ENCODE results near the gene SERPINA6. TPM values are rescaled to one million over a fixed set of nuclear protein-coding genes. Genes with fewer than 3 reads are reported as not detected.

SERPINA6 gene
- total and polyA plus RNA-seq, 8 donors, result 0.19 TPM; not detected in 7

- no peak for DNase-seq
- intact Hi-C loops (cut with DNase I; ENCODE audit: low total_unique reads), result no loop called here
- TF ChIP-seq POLR2AphosphoS5 (IDR thresholded peaks at IDR 0.05) (no peak), POLR2A (IDR thresholded peaks at IDR 0.05) (no peak)
These were observed 9.5 kb upstream of the SERPINA6 start for GRCh38 chr14:94332587-94332986.

GRCh38 chr14:94332063-94332583 lies 9.0 kb upstream of the SERPINA6 start:
- TF ChIP-seq EP300 (IDR thresholded peaks at IDR 0.05) (no peak), POLR2A (IDR thresholded peaks at IDR 0.05) (no peak), CTCF (IDR thresholded peaks at IDR 0.05) (no peak), POLR2AphosphoS5 (IDR thresholded peaks at IDR 0.05) (no peak)
- H3K9me3 ChIP-seq, result no peaks in the 10 kb centered on the region
- intact Hi-C loops (cut with DNase I; ENCODE audit: low total_unique reads), result no loop called here
- no peak overlapping the region for H3K4me3 ChIP-seq
- H3K27me3 ChIP-seq, result peaks cover 0 to 4% (median 0%) of the 10 kb centered on the region in 3 donors
- WGBS, 5 donors, result 66 to 81% (median 69%) methylated on average over 7 of the region's 7 CpGs
- no peak for DNase-seq
- no peak overlapping the region for H3K27ac ChIP-seq
- no peaks in the 10 kb centered on the region for H3K36me3 ChIP-seq
- no peaks in the 10 kb centered on the region for H3K4me1 ChIP-seq

More at GRCh38 chr14:94332587-94332986, 9.5 kb upstream of the SERPINA6 start:
- Histone ChIP-seq H3K27me3 (peaks cover 0 to 4% (median 0%) of the 10 kb centered on the region in 3 donors), H3K27ac (no peak overlapping the region), H3K36me3 (no peaks in the 10 kb centered on the region), H3K4me1 (no peaks in the 10 kb centered on the region), H3K9me3 (no peaks in the 10 kb centered on the region), H3K4me3 (no peak overlapping the region)

GRCh38 chr14:94331462-94331861 lies 8.3 kb upstream of the SERPINA6 start:
- Histone ChIP-seq H3K9me3 (no peaks in the 10 kb centered on the region), H3K4me3 (no peak overlapping the region), H3K27me3 (peaks cover 0 to 4% (median 0%) of the 10 kb centered on the region in 3 donors), H3K36me3 (no peaks in the 10 kb centered on the region), H3K4me1 (no peaks in the 10 kb centered on the region), H3K27ac (no peak overlapping the region)
- 90 to 96% (median 92%) methylated on average over 5 of the region's 5 CpGs for WGBS, 5 donors
- intact Hi-C loops (cut with DNase I; ENCODE audit: low total_unique reads), result no loop called here
- TF ChIP-seq POLR2AphosphoS5 (IDR thresholded peaks at IDR 0.05) (no peak), EP300 (IDR thresholded peaks at IDR 0.05) (no peak), CTCF (IDR thresholded peaks at IDR 0.05) (no peak), POLR2A (IDR thresholded peaks at IDR 0.05) (no peak)
- no peak for DNase-seq

GRCh38 chr14:94330857-94331256 lies 7.7 kb upstream of the SERPINA6 start:
- DNase-seq, result no peak
- no peak overlapping the region for H3K27ac ChIP-seq
- no peak overlapping the region for H3K4me3 ChIP-seq
- no peak for TF ChIP-seq EP300 (IDR thresholded peaks at IDR 0.05)
- TF ChIP-seq POLR2AphosphoS5 (IDR thresholded peaks at IDR 0.05), result no peak
- TF ChIP-seq POLR2A (IDR thresholded peaks at IDR 0.05), result no peak
- no peaks in the 10 kb centered on the region for H3K9me3 ChIP-seq
- WGBS, 5 donors, result 30 to 56% (median 45%) methylated on average over 2 of the region's 2 CpGs
- peaks cover 0 to 4% (median 0%) of the 10 kb centered on the region in 3 donors for H3K27me3 ChIP-seq
- intact Hi-C loops (cut with DNase I; ENCODE audit: low total_unique reads), result no loop called here
- H3K36me3 ChIP-seq, result no peaks in the 10 kb centered on the region
- no peaks in the 10 kb centered on the region for H3K4me1 ChIP-seq

- H3K27ac ChIP-seq, result no peak overlapping the region
- no peak for TF ChIP-seq POLR2AphosphoS5 (IDR thresholded peaks at IDR 0.05)
- no peak for TF ChIP-seq POLR2A (IDR thresholded peaks at IDR 0.05)
- no peak for TF ChIP-seq EP300 (IDR thresholded peaks at IDR 0.05)
- no peak for TF ChIP-seq CTCF (IDR thresholded peaks at IDR 0.05)
- no peaks in the 10 kb centered on the region for H3K4me1 ChIP-seq
- no peaks in the 10 kb centered on the region for H3K9me3 ChIP-seq
- H3K27me3 ChIP-seq, result peaks cover 0 to 4% (median 0%) of the 10 kb centered on the region in 3 donors
- intact Hi-C loops (cut with DNase I; ENCODE audit: low total_unique reads), result no loop called here
- no peak overlapping the region for H3K4me3 ChIP-seq
- H3K36me3 ChIP-seq, result no peaks in the 10 kb centered on the region
- DNase-seq, result no peak
- 77 to 90% (median 88%) methylated on average over 3 of the region's 3 CpGs for WGBS, 5 donors
These were observed 7.3 kb upstream of the SERPINA6 start for GRCh38 chr14:94330432-94330831.

All from stomach (tissue), 9 donors.